ENCODE data around the gene METAP2. TPM values are rescaled to one million over a fixed set of nuclear protein-coding genes. Genes with fewer than 3 reads are reported as not detected.

The METAP2 gene
- polyA plus RNA-seq, 3 donors, result 17.0 to 26.0 (median 19.9) TPM

DNA sequence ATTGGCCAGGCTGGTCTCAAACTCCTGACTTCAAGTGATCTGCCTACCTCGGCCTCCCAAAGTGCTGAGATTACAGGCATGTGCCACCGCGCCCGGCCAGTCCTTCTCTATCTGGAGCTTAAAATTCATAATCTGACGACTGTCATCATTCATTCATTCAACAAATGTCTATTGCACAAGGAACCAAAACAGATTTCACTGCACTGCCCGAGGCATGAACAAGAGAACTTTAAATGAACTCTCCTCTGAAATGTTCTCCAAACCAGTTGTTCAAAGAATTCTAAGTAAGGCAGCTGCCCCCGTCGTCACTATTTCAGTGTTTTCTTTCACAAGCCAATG, 44.8 kb upstream of the METAP2 start:
- TF ChIP-seq, protein P1, sequence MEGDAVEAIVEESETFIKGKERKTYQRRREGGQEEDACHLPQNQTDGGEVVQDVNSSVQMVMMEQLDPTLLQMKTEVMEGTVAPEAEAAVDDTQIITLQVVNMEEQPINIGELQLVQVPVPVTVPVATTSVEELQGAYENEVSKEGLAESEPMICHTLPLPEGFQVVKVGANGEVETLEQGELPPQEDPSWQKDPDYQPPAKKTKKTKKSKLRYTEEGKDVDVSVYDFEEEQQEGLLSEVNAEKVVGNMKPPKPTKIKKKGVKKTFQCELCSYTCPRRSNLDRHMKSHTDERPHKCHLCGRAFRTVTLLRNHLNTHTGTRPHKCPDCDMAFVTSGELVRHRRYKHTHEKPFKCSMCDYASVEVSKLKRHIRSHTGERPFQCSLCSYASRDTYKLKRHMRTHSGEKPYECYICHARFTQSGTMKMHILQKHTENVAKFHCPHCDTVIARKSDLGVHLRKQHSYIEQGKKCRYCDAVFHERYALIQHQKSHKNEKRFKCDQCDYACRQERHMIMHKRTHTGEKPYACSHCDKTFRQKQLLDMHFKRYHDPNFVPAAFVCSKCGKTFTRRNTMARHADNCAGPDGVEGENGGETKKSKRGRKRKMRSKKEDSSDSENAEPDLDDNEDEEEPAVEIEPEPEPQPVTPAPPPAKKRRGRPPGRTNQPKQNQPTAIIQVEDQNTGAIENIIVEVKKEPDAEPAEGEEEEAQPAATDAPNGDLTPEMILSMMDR (IDR thresholded peaks at IDR 0.05), result no peak
- intact Hi-C loops (cut with micrococcal nuclease), result no loop called here
- H3K27ac Mint-ChIP-seq, result peak overlapping the region in 1 of 7 donors; percentile 59

DNA sequence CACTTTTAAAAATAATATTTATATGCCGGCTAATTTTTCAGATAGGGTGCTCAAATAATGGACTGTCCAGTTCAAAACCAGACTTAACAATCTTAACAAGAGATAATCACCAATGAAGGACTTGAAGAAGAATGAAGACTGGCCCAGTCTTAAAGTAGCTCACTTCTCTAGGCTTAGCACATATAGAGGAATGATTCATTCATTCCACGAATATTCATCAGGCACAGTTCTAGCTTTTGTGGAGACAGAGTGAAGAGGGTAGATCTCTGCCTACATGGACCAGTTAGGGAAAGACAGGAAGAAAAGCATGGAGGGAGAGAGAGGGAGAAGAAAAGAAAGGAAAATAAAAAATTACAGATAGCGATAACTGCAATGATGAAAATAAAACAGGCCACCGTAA, 42.8 kb upstream of the METAP2 start:
- H3K4me3 ChIP-seq (replicated peaks in 1 of 3; ENCODE audit: low read depth in 2 of 3, low read length in 3 of 3), result no peak overlapping the region
- TF ChIP-seq, protein P1 (IDR thresholded peaks at IDR 0.05), result no peak
- 100% methylated on average over 2 of the region's 4 CpGs for WGBS (ENCODE audit: insufficient coverage)
- no peaks in the 10 kb centered on the region for H3K9me3 ChIP-seq (replicated peaks in 1 of 2; ENCODE audit: control insufficient read depth in 1 of 2, insufficient read depth in 1 of 2, low read length in 2 of 2)
- no peaks in the 10 kb centered on the region for H3K27me3 ChIP-seq (ENCODE audit: control insufficient read depth in 2 of 2, insufficient read depth in 2 of 2, low read length in 2 of 2)
- Mint-ChIP-seq H3K27me3 (ENCODE audit: low read depth in 3 of 3) (peaks cover 0 to 6% (median 0%) of the 10 kb centered on the region in 3 donors), H3K27ac (no peak overlapping the region), H3K36me3 (no peaks in the 10 kb centered on the region), H3K4me3 (no peak overlapping the region), H3K9me3 (peaks cover 0 to 4% (median 0%) of the 10 kb centered on the region in 7 donors), H3K4me1 (peaks cover 14% of the 10 kb centered on the region)
- no peak for DNase-seq
- H3K79me2 ChIP-seq (ENCODE audit: insufficient read depth, low read length), result no peaks in the 10 kb centered on the region
- no peaks in the 10 kb centered on the region for H4K20me1 ChIP-seq (ENCODE audit: insufficient read depth, low read length)
- H2AFZ ChIP-seq (ENCODE audit: insufficient read depth, low read depth, low read length, poor library complexity, severe bottlenecking), result no peak overlapping the region
- H3K4me1 ChIP-seq (ENCODE audit: control insufficient read depth in 1 of 2, insufficient read depth in 2 of 2, low read length in 2 of 2), result peaks cover 10 to 12% of the 10 kb centered on the region in 2 donors
- no peak overlapping the region for H3K27ac ChIP-seq (ENCODE audit: low read depth in 1 of 2, low read length in 2 of 2)
- H3K4me2 ChIP-seq (replicated peaks; ENCODE audit: extremely low read depth, low read length, poor library complexity, severe bottlenecking), result no peak overlapping the region
- no peaks in the 10 kb centered on the region for H3K36me3 ChIP-seq (replicated peaks in 1 of 2; ENCODE audit: control insufficient read depth in 1 of 2, insufficient read depth in 2 of 2, low read length in 2 of 2)
- no peak overlapping the region for H3K9ac ChIP-seq (ENCODE audit: insufficient read depth, low read length, poor library complexity, severe bottlenecking)
- intact Hi-C loops (cut with micrococcal nuclease), result no loop called here

More for the DNA sequence above, 44.8 kb upstream of the METAP2 start:
- H3K36me3 Mint-ChIP-seq, result no peaks in the 10 kb centered on the region
- Histone ChIP-seq H2AFZ (ENCODE audit: insufficient read depth, low read depth, low read length, poor library complexity, severe bottlenecking) (no peak overlapping the region), H3K4me1 (ENCODE audit: control insufficient read depth in 1 of 2, insufficient read depth in 2 of 2, low read length in 2 of 2) (peaks cover 10 to 12% of the 10 kb centered on the region in 2 donors), H3K36me3 (replicated peaks in 1 of 2; ENCODE audit: control insufficient read depth in 1 of 2, insufficient read depth in 2 of 2, low read length in 2 of 2) (no peaks in the 10 kb centered on the region), H3K9me3 (replicated peaks in 1 of 2; ENCODE audit: control insufficient read depth in 1 of 2, insufficient read depth in 1 of 2, low read length in 2 of 2) (no peaks in the 10 kb centered on the region), H3K4me3 (replicated peaks in 1 of 3; ENCODE audit: low read depth in 2 of 3, low read length in 3 of 3) (no peak overlapping the region), H3K9ac (ENCODE audit: insufficient read depth, low read length, poor library complexity, severe bottlenecking) (no peak overlapping the region), H3K27me3 (ENCODE audit: control insufficient read depth in 2 of 2, insufficient read depth in 2 of 2, low read length in 2 of 2) (no peaks in the 10 kb centered on the region), H3K4me2 (replicated peaks; ENCODE audit: extremely low read depth, low read length, poor library complexity, severe bottlenecking) (no peak overlapping the region), H4K20me1 (ENCODE audit: insufficient read depth, low read length) (no peaks in the 10 kb centered on the region), H3K27ac (ENCODE audit: low read depth in 1 of 2, low read length in 2 of 2) (no peak overlapping the region), H3K79me2 (ENCODE audit: insufficient read depth, low read length) (no peaks in the 10 kb centered on the region)
- no peak overlapping the region for H3K4me3 Mint-ChIP-seq
- H3K4me1 Mint-ChIP-seq, result peaks cover 14% of the 10 kb centered on the region
- 98% methylated on average over 6 of the region's 8 CpGs for WGBS (ENCODE audit: insufficient coverage)
- peaks cover 0 to 7% (median 0%) of the 10 kb centered on the region in 3 donors for H3K27me3 Mint-ChIP-seq (ENCODE audit: low read depth in 3 of 3)
- DNase-seq, result no peak
- H3K9me3 Mint-ChIP-seq, result peaks cover 0 to 4% (median 0%) of the 10 kb centered on the region in 7 donors
